HG02678 (cell line): ENCODE results near the gene ST3GAL3.

Experiments used
- ATAC-seq: cut with Tn5 transposase; IDR thresholded peaks from one replicate; pipeline ENCODE4 v1.9.1; 2021; ENCODE audit warnings: mild to moderate bottlenecking, moderate library complexity; ENCODE audit not compliant: unreplicated experiment

ST3GAL3 gene

GRCh38 chr1:43783671-43784205, 76.4 kb downstream of the ST3GAL3 start:
- ATAC-seq, result no peak

- no peak for ATAC-seq
These were observed 79.0 kb downstream of the ST3GAL3 start for GRCh38 chr1:43786201-43786958.

GRCh38 chr1:43786960-43787359, 79.6 kb downstream of the ST3GAL3 start:
- no peak for ATAC-seq

- ATAC-seq, result no peak
These were observed 82.5 kb downstream of the ST3GAL3 start for GRCh38 chr1:43789604-43790550.

- no peak for ATAC-seq
These were observed 83.9 kb downstream of the ST3GAL3 start for GRCh38 chr1:43791243-43791642.

- no peak for ATAC-seq
These were observed 88.8 kb downstream of the ST3GAL3 start for GRCh38 chr1:43796111-43796581.

- ATAC-seq, result no peak
These were observed 90.6 kb downstream of the ST3GAL3 start for GRCh38 chr1:43797891-43798290.

- ATAC-seq, result no peak
These were observed 92.6 kb downstream of the ST3GAL3 start for GRCh38 chr1:43799656-43800635.

GRCh38 chr1:43800771-43801170, 93.4 kb downstream of the ST3GAL3 start:
- no peak for ATAC-seq

GRCh38 chr1:43801203-43801602, 93.9 kb downstream of the ST3GAL3 start:
- ATAC-seq, result no peak

- ATAC-seq, result no peak
These were observed 95.1 kb downstream of the ST3GAL3 start for GRCh38 chr1:43802356-43802980.

- ATAC-seq, result no peak
These were observed 95.8 kb downstream of the ST3GAL3 start for GRCh38 chr1:43803105-43803504.

- no peak for ATAC-seq
These were observed 96.3 kb downstream of the ST3GAL3 start for GRCh38 chr1:43803646-43804045.

- no peak for ATAC-seq
These were observed 97.2 kb downstream of the ST3GAL3 start for GRCh38 chr1:43804569-43804968.

- no peak for ATAC-seq
These were observed 98.0 kb downstream of the ST3GAL3 start for GRCh38 chr1:43805340-43805739.

GRCh38 chr1:43806183-43806582, 98.8 kb downstream of the ST3GAL3 start:
- no peak for ATAC-seq

GRCh38 chr1:43809097-43809673, 101.8 kb downstream of the ST3GAL3 start:
- ATAC-seq, result no peak

- no peak for ATAC-seq
These were observed 105.2 kb downstream of the ST3GAL3 start for GRCh38 chr1:43812579-43812978.

- no peak for ATAC-seq
These were observed 107.1 kb downstream of the ST3GAL3 start for GRCh38 chr1:43814401-43814800.
